Activated CD8-positive, alpha-beta memory T cell treated with anti-CD3 and anti-CD28 coated beads for 36 hours (primary cell): Measurements from ENCODE around the gene CCDC74B. TPM values are rescaled to one million over a fixed set of nuclear protein-coding genes. Genes with fewer than 3 reads are reported as not detected.
"Not testable (repeated sequence)": the region's sequence is repeated elsewhere in the genome, so short reads cannot be mapped to it uniquely, and the experiment has no call there.

Experiments used
- CTCF ChIA-PET: fragments of 350-600 bp; sonication (Branson Sonifier 250); formaldehyde crosslinking; loops from one replicate; lab custom pipeline; 2021; ENCODE audit warnings: antibody characterized with exemption; lab: Charles Lee
- POLR2A ChIA-PET: fragments of 350-600 bp; sonication (Branson Sonifier 250); formaldehyde crosslinking; loops from one replicate; lab custom pipeline; 2021; ENCODE audit warnings: antibody characterized with exemption; lab: Charles Lee
- total RNA-seq, 2 experiments: library from RNA; stranded (reverse); gene quantifications; one replicate each; pipeline ENCODE4 v1.2.3, GENCODE V29; 2021

The CCDC74B gene
- total RNA-seq, 2 experiments from 2014 or later = 0.70 to 1.1 TPM

DNA sequence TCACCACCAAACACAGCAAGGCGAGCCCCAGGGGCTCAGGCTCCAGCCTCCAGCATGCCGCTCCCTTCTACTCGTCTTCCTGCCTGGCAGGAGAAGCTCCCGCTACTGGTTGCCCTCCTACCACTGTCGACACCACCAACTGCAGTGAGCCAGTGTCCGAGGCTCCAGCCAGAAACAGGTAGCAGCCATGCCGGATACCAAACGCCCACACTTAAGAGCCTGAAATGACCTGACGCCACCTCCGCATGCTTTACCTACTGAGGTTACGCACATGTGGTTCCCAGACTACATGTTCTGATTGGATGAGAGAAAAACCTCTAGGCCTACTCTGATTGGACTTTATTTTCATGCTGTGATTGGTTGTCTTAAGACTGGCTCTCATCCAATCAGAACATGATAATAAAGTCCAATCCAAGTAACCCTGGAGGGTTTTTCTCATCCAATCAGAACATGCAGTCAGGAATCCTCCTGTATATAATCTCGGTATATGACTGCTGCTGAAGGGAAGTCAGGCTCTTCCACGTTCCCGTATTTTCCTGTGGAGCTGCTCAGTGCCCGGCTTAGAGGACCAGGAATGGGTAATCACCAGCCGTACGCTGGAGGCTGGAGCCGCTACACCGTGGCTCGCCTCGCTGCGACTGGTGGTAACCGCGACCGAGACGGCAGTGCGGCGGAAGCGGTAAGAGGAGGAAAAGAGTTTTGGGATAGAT, 15.6 kb downstream of the CCDC74B start, which contains the start of gene POTEF:
Gene POTEF, minus strand, starts transcription at position 103 of the 710 bp plus-strand sequence. CDS start 8,707 bp downstream, outside the sequence.
- CTCF ChIA-PET, POLR2A ChIA-PET: not testable (repeated sequence)

DNA sequence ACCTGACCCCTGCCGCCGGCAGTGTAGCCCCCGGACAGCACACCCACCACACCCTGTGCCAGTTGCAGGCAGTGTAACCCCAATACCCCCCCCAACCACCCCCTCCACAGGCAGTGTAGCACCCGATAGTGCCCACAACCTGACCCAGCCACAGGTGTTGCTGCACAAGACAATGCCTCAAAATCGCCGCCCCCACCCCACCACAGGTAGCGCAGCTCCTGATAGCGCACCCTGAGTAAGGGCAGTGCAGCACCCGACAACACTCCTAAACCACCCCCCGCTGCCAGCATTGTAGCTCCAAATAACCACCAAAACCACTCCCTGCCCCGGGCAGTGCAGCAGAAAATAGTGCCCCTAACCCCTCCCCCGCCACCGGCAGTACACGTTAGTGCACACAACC, 16.4 kb downstream of the CCDC74B start:
- POLR2A ChIA-PET, CTCF ChIA-PET: not testable (repeated sequence)

DNA sequence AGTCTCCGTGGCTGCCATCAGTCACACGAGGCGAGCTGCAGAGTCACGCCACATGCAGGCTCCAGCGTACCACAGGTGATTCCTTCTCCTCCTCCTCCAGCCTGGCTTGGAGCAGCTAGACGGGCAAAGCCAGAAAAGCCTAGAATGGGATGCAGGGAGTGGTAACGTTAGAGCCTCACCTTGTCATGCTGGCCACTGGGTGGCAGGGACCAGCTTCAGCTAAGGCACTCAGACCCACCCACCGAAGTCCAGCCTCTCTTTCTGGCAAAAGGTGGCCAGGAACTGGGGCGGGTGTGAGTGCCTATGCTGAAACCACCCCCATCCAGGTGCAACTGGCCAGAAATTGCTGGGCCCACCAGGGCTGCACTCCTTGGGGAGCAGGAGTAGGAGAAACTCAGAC, 17.2 kb downstream of the CCDC74B start:
- CTCF ChIA-PET, POLR2A ChIA-PET: not testable (repeated sequence)

DNA sequence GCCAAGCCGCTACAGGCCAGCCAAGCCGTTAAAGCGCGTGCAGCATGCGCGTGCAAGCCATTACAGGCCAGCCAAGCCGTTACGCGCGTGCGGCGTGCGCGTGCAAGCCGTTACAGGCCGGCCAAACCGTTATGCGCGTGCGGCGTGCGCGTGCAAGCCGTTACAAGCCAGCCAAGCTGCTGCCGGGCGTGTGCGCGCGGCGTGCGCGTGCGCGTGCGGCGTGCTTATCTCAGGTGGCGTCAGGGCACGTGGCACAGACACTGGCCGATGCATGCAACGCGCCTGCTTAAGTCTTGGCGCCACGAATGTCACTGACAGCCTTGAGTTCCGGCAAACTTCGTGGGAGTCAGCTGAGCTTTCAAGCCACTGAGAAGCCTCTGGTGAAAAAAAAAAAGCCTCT, 24.0 kb downstream of the CCDC74B start:
- POLR2A ChIA-PET, CTCF ChIA-PET: not testable (repeated sequence)

DNA sequence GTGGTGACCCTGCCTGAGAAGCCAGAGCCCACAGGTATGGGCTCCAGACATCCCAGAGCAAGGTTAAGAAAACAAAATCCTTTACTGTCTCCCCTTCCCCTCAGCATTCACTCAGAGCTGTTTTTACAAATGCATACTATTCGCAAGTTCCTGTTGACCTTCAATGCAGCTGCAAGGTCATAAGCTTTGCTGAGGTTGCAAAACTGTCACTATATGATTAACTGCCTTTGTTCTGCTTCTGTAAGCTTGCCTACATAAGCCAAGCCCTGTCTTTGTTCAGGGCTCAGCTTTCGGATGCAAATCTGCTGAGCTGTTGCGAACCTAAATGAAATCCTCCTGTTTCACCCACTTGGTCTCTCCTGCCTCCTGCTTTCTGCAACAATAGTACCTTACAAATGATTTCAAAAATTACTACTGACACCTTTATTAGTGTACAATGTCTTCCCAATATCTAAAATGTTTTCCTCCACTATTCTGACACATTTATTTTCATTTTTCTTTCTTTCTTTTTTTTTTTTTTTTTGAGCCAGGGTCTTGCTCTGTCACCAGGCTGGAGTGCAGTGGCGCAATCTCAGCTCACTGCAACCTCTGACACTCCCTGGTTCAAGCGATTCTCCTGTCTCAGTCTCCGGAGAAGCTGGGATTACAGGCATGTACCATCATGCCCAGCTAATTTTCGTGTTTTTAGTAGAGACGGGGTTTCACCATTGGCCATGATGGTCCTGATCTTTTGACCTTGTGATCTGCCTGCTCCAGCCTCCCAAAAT, 42.1 kb downstream of the CCDC74B start:
- POLR2A ChIA-PET, CTCF ChIA-PET: not testable (repeated sequence)

Other genes with a start within 250 kb of the CCDC74B start
- gene RAB6C, start 165.4 kb downstream of the CCDC74B start, total RNA-seq = under 1 TPM; 0.06 TPM
- not detected for gene POTEF, start 15.9 kb downstream of the CCDC74B start, total RNA-seq
- gene SMPD4, start 36.5 kb upstream of the CCDC74B start, total RNA-seq = 100 to 1,000 TPM; 105 to 107 TPM
- gene MZT2B, start 37.1 kb upstream of the CCDC74B start, total RNA-seq = 100 to 1,000 TPM; 326 to 336 TPM
- not detected for gene TUBA3E, start 53.3 kb upstream of the CCDC74B start, total RNA-seq
- gene IMP4, start 197.8 kb upstream of the CCDC74B start, total RNA-seq = 100 to 1,000 TPM; 238 to 240 TPM
- 10 to 100 TPM; 51.8 to 54.3 TPM for gene PTPN18, start 210.9 kb upstream of the CCDC74B start, total RNA-seq